ENCODE results near the gene TLE2.

TLE2 gene

DNA sequence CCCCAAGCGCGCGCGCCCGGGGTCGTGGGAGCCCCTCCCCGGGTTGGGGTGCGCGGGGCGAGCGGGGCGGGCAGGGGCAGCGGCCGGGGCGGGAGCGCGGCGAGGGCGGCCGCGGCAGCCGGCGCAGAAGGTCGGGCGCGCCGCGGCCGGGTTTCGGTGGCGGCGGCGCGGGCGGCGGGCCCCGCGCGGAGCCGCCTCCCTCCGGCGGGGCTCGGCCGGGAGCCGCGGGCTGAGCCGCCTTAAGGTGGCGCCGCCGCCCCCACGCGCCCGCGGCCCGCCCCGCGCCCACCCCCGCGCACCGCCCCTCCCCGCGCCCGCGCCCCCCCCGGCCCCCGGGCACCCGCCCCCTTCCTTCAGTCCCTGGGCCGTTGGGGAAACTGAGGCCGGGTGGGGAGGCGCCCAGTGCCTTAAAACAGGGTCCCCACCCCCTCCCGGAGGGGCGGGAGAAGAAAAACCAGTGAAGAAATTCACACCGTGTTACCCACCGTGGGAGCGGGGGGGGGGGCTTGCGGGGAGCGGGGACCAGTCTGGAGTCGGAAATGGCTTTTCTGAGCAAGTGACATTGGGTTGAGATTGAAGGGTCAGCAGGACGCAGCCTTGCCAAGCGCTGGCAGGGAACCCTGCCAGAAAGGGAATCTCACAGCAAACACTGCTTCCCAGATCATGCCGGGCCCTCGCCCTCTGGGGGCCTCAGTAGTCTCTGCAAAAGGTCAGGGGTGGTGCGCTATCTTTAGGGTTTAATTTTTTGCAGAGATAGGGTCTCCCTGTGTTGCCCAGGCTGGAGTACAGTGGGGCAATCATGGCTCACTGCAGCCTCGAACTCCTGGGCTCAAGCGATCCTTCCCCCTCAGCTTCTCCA, at the start of gene TLE2:
TLE2 (minus strand) TSS at position 216 of the 859 bp plus-strand sequence. CDS start 376 bp downstream, outside the sequence.
- Mint-ChIP-seq H3K27me3 (peaks cover 47% of the 10 kb centered on the region), H3K27ac (no peak within 1 kb of the TSS), H3K4me3 (peak within 1 kb of the TSS; percentile 69 to 76), H3K4me1 (peaks cover 33% of the 10 kb centered on the region), H3K9me3 (no peaks in the 10 kb centered on the region)
- DNase-seq, result no peak
- ATAC-seq, result peak; percentile 50

DNA sequence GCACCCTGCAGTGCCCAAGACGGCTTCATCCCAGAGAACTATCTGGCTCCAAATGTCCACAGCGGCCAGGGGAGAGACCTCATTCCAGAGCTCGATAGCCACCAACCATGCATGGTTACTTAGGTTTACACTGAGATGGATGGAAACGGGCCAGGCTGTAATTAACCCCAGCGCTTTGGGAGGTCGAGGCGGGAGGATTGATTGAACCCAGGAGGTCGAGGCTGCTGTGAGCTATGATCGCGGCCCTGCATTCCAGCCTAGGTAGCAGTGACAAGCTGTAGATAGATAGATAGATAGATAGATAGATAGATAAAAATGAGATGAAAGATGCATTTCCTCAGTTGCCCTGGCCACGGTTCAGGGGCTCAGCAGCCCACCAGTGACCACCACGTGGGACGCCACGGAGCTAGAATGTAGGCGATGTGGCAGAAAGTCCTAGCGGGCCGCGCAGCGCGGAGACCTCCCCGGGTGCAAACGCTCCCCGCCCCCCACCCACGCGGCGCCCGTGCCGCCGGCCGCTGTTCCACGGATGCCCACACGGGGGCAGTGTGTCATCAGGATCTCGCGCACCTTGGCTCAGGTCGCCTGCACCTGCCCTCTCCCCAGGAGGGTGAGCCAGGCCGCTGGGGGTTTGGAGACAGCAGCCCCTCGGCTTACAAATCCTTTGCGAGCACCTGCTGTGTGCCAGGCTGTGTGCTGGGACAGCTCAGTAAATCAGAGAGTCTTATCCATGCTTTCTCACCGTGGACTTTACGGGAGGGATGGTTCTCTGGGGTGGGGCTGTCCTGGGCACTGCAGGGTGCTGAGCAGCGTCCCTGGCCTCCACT, 46.7 kb upstream of the TLE2 start:
- Mint-ChIP-seq H3K4me1 (peaks cover 11% of the 10 kb centered on the region), H3K9me3 (no peaks in the 10 kb centered on the region), H3K27ac (no peak overlapping the region), H3K27me3 (no peaks in the 10 kb centered on the region), H3K4me3 (peak overlapping the region; percentile 67 to 79)
- ATAC-seq (peak; percentile 85), DNase-seq (peak; percentile 72 to 82)

DNA sequence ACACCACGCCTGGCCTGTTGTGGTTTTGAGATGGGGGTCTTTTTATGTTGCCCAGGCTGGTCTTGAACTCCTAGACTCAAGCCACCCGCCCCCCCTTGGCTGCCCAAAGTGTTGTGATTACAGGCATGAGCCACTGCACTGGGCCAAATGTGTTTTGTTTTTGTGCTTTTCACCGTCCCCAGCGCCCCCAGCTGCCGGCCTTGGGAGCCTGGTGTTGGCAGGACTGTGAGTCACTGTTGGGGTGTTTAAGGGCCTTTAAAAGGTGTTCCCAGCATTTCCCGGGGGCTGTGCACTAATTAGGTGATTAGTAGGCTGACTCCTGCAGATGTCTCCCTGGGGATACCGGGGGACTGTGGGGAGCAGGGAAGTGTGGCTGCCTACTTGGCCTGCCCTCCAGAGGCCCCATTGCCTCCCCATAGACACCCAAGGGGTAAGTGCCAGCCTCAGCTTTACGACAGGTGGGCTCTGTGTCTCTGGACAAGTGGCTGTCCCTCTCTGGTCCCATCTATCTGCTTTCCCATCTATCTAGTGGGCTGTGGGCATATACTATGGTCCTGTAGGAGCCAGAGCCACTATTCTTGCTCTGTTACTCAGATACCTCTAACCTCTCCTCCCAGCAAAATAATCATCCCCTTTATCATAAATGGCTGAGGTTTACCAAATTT, 45.0 kb upstream of the TLE2 start:
- H3K4me1 Mint-ChIP-seq, result peaks cover 17% of the 10 kb centered on the region
- ATAC-seq (no peak), DNase-seq (no peak)

DNA sequence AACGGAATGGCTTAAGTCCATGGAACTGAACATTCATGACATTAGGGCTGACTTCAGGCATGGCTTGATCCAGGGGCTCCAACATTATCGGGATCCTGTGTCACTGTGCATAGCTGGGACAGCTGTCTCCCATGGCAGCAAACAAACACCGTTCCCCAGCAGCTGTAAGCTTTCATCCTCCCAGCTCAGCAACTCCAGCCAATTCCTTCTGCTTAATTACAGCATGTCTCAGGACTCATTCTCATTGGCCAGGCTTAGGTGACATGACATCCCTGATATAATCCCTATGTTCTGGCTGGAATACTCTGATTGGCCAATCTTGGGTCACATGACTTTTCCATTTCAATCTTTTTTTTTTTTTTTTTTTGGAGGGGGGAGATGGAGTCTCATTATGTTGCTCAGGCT, 44.1 kb upstream of the TLE2 start:
- Mint-ChIP-seq H3K27me3 (no peaks in the 10 kb centered on the region), H3K27ac (peak overlapping the region in 1 of 2 donors; percentile 46), H3K4me3 (no peak overlapping the region), H3K9me3 (no peaks in the 10 kb centered on the region), H3K4me1 (peaks cover 17% of the 10 kb centered on the region)
- DNase-seq (no peak), ATAC-seq (no peak)

More for the DNA sequence above, 45.0 kb upstream of the TLE2 start:
- no peaks in the 10 kb centered on the region for H3K9me3 Mint-ChIP-seq
- H3K4me3 Mint-ChIP-seq, result no peak overlapping the region
- no peaks in the 10 kb centered on the region for H3K27me3 Mint-ChIP-seq
- no peak overlapping the region for H3K27ac Mint-ChIP-seq

DNA sequence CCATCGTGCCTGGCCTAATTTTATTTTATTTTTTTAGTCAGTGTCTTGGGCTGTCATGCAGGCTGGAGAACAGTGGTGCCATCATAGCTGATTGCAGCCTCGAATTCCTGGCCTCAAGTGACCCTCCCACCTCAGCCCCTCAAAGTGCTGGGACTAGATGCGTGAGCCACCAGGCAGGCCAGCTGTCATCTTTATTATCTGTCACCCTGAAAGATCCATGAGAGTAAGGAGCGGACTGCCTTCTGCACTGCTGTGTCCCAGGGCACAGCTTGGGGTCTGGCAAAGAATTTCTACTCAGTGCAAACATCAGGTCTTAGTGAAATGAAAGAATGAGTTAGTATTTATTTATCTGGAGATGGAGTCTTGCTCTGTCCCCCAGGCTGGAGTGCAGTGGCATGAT, 42.7 kb upstream of the TLE2 start:
- peaks cover 17% of the 10 kb centered on the region for H3K4me1 Mint-ChIP-seq
- H3K4me3 Mint-ChIP-seq, result no peak overlapping the region
- no peak overlapping the region for H3K27ac Mint-ChIP-seq
- no peaks in the 10 kb centered on the region for H3K27me3 Mint-ChIP-seq
- no peak for DNase-seq
- no peaks in the 10 kb centered on the region for H3K9me3 Mint-ChIP-seq
- ATAC-seq, result no peak

DNA sequence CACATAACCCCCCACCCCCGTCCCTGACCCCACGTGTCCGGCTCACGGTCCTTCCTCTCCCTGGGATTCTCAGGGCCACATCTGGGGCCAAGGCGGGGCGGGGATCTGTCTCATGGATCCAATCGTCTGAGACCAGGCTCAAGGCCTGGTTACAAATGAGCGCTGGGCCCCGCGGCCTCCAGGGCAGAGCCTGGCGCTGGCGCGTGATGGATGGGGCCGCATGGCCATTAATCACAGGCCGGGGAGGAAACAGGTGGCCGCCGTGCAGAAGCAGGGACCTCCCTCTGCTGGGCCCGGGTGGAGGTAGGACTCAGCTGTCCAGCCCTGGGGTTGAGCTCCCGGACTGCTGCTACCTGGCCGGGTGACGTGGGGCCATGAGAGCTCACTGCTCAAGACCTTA, 39.0 kb upstream of the TLE2 start:
- H3K27me3 Mint-ChIP-seq, result no peaks in the 10 kb centered on the region
- no peak overlapping the region for H3K4me3 Mint-ChIP-seq
- H3K4me1 Mint-ChIP-seq, result peaks cover 26% of the 10 kb centered on the region
- H3K9me3 Mint-ChIP-seq, result no peaks in the 10 kb centered on the region
- H3K27ac Mint-ChIP-seq, result no peak overlapping the region
- no peak for ATAC-seq
- no peak for DNase-seq

DNA sequence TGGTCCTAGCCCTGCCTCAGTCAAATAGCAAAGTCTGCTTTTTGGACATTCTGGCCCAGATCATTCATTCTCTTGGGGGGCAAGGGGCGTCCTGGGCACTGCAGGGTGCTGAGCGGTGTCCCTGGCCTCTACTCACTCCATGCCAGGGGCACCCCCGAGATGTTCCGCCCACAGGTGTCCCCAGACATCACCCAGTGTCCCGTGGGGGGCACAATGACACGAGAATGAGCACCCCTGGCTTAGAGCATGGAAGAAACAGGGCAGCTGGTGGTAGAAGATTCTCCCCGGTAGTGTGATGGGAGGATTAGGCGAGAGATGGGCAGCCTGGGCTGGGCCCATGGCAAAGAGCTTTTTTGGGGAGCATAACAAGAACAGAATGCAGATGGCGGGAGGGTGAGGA, 38.5 kb upstream of the TLE2 start:
- DNase-seq (no peak), ATAC-seq (no peak)
- Mint-ChIP-seq H3K27me3 (no peaks in the 10 kb centered on the region), H3K27ac (no peak overlapping the region), H3K9me3 (no peaks in the 10 kb centered on the region), H3K4me1 (peaks cover 31% of the 10 kb centered on the region), H3K4me3 (no peak overlapping the region)

DNA sequence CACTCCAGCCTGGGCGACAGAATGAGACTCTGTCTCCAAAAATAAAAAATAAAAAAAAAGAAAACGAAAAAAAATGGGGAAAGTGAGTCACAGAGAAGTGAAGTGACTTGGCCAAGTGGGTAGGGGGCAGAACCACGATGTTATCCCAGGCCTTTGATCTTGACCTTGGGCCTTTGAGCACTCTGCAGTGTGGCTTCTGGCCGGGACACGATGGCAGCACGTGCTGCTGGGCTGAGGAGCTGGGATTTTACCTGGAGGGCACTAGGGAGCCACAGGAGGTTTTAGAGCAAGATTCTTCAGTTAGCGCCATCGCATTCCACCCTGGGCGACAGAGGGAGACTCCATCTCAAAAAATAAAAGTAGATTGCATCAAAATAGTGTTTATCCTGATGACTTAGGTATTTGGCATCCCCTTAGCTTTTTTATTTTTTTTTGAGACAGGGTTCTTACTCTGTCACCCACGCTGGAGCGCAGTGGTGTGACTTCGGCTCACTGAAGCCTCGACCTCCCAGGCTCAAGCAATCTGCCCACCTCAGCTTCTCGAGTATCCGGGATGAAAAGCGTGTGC, 37.5 kb upstream of the TLE2 start:
- ATAC-seq (no peak), DNase-seq (no peak)
- Mint-ChIP-seq H3K27ac (no peak overlapping the region), H3K4me3 (no peak overlapping the region), H3K27me3 (no peaks in the 10 kb centered on the region), H3K9me3 (no peaks in the 10 kb centered on the region), H3K4me1 (peaks cover 31% of the 10 kb centered on the region)

DNA sequence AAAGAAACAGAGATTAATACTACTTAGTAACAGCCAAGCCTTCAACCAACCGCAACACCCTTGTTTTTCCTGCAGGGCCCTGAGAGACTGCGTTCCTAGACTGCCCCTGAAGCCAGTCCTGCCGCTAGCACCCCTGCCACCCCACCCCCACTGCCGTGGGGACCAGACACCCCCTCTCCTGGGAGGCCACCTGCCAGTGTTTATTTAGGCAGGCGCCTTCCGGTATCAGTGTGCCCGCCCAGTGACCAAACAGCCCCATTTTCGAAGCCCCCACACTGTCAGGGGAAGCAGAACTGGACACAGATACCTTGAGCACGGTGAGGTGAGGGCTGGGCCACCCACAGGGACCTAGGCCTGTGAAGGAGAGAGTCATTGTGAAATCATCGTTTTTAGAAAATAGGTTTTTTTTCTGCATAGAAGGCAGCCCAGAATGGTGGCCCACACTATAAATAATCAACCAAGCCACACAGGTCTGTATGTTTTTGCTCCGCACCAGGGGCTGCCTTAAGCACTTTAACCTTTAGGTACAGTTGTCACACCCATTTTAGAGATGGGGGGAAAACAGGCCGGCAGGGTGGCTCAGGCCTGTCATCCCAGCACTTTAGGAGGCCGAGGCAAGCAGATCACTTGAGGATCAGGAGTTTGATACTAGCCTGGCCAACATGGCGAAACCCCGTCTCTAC, 36.7 kb upstream of the TLE2 start:
- DNase-seq, result no peak
- Mint-ChIP-seq H3K4me3 (no peak overlapping the region), H3K27me3 (no peaks in the 10 kb centered on the region), H3K27ac (peak overlapping the region; percentile 59 to 62), H3K9me3 (no peaks in the 10 kb centered on the region), H3K4me1 (peaks cover 33% of the 10 kb centered on the region)
- no peak for ATAC-seq

DNA sequence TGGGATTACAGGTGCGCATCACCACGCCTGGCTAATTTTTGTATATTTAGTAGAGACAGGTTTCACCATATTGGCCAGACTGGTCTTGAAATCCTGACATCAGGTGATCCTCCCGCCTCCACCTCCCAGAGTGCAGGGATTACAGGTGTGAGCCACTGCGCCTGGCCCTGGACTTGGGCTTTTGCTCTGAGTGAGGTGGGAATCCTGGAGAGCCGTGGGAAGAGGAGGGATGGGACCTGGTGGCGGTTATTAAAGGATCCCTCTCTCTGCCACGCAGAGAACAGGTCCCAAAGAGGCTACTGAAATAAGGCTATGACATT, 34.9 kb upstream of the TLE2 start:
- peaks cover 40% of the 10 kb centered on the region for H3K4me1 Mint-ChIP-seq
- H3K9me3 Mint-ChIP-seq, result no peaks in the 10 kb centered on the region
- ATAC-seq (no peak), DNase-seq (no peak)
- H3K27ac Mint-ChIP-seq, result no peak overlapping the region
- H3K4me3 Mint-ChIP-seq, result peak overlapping the region; percentile 91 to 97
- H3K27me3 Mint-ChIP-seq, result no peaks in the 10 kb centered on the region

DNA sequence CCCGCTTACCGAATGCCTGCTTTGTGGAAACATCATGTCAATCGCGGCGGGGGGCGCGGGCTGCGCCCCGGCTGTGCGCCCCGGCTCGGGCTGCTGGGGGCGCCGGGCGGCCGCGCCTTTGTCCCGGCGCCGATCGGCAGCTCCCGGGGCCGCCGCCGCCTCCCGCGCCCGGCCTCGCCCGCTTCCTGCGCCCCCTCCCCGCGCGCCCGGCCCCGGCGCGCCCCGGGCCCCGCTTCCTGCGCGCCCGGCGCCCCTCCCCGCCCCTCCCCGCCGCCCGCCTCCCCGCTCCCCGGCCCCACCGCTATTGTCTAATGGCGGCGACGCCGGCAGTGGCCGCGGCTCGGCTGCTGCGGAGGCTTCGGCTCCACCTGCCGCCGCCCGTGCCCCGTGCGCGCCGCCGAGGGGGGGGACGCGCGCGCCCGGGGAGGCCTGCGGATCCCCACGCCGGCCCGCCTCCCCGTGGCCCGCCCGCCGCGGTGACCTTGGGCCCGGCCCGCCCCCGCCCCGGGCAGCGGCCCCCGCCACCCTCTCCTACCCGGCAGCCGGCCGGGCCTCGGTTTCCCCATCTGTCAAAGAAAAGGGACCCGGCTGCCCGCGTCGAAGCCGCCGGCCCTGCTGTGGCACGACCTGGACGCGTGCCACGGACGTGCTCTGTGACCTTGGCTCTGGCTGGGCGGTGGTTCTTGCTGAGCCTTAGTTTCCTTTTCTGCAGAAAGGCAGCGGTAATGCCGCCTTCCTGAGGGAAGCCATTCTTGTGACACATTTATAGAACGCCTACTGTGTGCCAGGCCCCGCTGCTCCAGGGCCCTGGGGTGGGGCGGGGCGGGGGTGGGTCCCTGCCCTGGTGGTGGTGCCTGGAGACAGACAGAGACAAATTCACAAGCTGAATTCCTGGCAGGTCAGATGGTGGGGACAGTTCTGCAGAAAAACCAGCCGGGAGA, 33.4 kb upstream of the TLE2 start, which contains the start of gene TLE5:
TLE5 (minus strand) TSS at position 331 of the 941 bp plus-strand sequence; CDS start at position 36, 295 bp downstream.
- DNase-seq (peak; percentile 66 to 70), ATAC-seq (peak; percentile 72)
- Mint-ChIP-seq H3K4me1 (peaks cover 55% of the 10 kb centered on the region), H3K9me3 (no peaks in the 10 kb centered on the region), H3K27ac (peak within 1 kb of the TSS; percentile 97 to 99), H3K27me3 (no peaks in the 10 kb centered on the region), H3K4me3 (peak within 1 kb of the TSS; percentile 91 to 97)

DNA sequence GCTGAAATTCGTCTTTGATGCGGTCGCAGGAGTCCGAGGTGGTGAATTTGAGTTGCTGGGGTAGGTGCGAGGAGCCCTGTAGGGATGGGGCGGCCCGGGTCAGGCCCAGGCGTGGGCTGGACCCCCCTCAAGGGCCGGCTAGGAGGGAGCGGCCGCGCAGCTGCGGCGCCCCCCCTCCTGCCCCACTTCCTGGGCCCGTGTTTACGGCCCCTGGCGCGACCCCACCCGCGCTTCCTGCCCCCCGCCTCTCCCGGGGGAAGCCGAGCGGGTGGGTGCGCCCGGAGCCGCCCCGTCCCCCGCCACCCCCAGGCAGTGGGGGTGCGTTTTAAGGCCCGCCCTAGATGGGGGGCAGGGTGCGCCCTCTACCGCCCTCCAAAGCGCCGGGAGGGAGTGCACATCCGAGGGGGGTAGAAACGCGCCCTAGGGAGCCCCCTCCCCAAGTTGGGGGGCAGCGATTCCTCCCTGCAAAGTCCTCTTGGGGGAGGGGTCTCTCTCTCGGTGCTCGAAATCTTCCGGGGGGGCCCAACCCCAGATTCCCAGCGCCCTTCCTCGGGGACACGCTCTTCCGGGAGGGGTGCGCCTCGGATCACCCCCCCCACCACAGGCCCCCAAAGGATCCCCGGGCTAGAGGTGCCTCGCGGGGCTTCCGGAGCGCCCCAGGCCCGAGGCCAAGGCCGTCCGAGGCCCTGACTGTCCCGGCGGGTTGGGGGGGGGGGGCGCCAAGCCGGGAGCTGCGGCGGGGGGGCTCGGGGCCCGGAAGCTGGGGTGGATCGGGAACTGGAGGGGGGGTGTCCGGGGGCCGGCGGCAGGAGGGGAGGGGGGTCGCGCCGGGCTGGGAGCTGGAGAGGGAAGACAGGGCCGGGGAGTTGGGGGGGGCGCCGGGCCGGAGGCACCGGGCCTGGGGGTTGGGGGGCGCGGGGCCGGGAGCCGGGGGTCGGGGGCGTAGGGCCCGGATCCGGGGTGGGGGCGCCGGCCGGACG, 32.4 kb upstream of the TLE2 start:
- DNase-seq, result peak; percentile 52 to 66
- H3K27me3 Mint-ChIP-seq, result no peaks in the 10 kb centered on the region

DNA sequence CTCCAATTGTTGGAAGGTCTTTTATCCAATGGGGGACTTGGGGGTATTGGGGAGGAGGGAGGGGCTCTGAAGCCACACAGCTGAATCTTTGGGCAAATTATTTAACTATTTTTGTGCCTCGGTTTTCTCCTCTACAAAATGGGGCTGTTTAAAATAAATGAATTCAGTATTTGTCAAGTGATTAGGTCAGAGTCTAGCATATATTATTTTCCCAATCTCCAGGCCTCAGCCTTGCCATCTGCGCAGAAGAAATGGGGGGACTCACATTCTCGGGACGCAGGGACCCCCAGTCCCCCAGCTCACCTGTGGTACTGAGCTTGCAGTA, 31.7 kb upstream of the TLE2 start:
- H3K27ac Mint-ChIP-seq, result peak overlapping the region in 1 of 2 donors; percentile 77
- DNase-seq (no peak), ATAC-seq (no peak)
- H3K4me1 Mint-ChIP-seq, result peaks cover 66% of the 10 kb centered on the region
- H3K4me3 Mint-ChIP-seq, result peak overlapping the region; percentile 84 to 86
- H3K9me3 Mint-ChIP-seq, result no peaks in the 10 kb centered on the region
- H3K27me3 Mint-ChIP-seq, result no peaks in the 10 kb centered on the region

More for the DNA sequence above, 32.4 kb upstream of the TLE2 start:
- no peaks in the 10 kb centered on the region for H3K9me3 Mint-ChIP-seq
- peak overlapping the region; percentile 84 to 86 for H3K4me3 Mint-ChIP-seq
- H3K27ac Mint-ChIP-seq, result peak overlapping the region in 1 of 2 donors; percentile 77
- H3K4me1 Mint-ChIP-seq, result peaks cover 65% of the 10 kb centered on the region
- peak; percentile 74 for ATAC-seq
